MM.1S (cell line): ENCODE results near the gene SYT1.

ENCODE experiments used
- CTCF ChIP-seq: fragments of 300-600 bp; sonication (generic); IDR thresholded peaks from 2 replicates; pipeline ENCODE4 v1.5.1; 2016; ENCODE audit warnings: antibody characterized with exemption, low read length, mixed read lengths
- EZH2 ChIP-seq: fragments of 300-600 bp; sonication (generic); optimal IDR thresholded peaks from 2 replicates; pipeline ENCODE3; 2017; ENCODE audit warnings: low read depth, mild to moderate bottlenecking, antibody characterized with exemption, low read length, mixed read lengths

- TF ChIP-seq CTCF (no peak), EZH2 (no peak)
These were observed 368.8 kb downstream of the SYT1 start for GRCh38 chr12:79233341-79233781.
